ENCODE data around the gene AP3S1.
"Not testable (repeated sequence)": the region's sequence is repeated elsewhere in the genome, so short reads cannot be mapped to it uniquely, and the experiment has no call there.

Gene AP3S1

GRCh38 chr5:115894342-115894741 lies 52.6 kb downstream of the AP3S1 start:
- no peaks in the 10 kb centered on the region for H3K4me1 ChIP-seq (ENCODE audit: insufficient read depth, insufficient read length)
- no peak overlapping the region for H3K9ac ChIP-seq (ENCODE audit: insufficient read length, low read depth)
- TF ChIP-seq YY1 (IDR thresholded peaks at IDR 0.05; ENCODE audit: insufficient read depth, insufficient read length) (no peak), SUZ12 (IDR thresholded peaks at IDR 0.05; ENCODE audit: extremely low read depth, insufficient read depth, insufficient read length) (no peak), ZNF274 (IDR thresholded peaks at IDR 0.05; ENCODE audit: low read depth, low read length) (no peak)
- no peak overlapping the region for H3K4me3 ChIP-seq (ENCODE audit: insufficient read length, low read depth)
- no peaks in the 10 kb centered on the region for H3K9me3 ChIP-seq (ENCODE audit: insufficient read depth, low read length)
- H3K36me3 ChIP-seq (ENCODE audit: insufficient read depth, insufficient read length, low read length) = no peaks in the 10 kb centered on the region
- H3K27me3 ChIP-seq (ENCODE audit: insufficient read depth, insufficient read length) = no peaks in the 10 kb centered on the region
- no peak for DNase-seq (ENCODE audit: low read depth, low spot score)

- no peak overlapping the region for H3K9ac ChIP-seq (ENCODE audit: insufficient read length, low read depth)
- H3K9me3 ChIP-seq (ENCODE audit: insufficient read depth, low read length) = no peaks in the 10 kb centered on the region
- H3K4me1 ChIP-seq (ENCODE audit: insufficient read depth, insufficient read length) = no peaks in the 10 kb centered on the region
- DNase-seq (ENCODE audit: low read depth, low spot score) = no peak
- H3K36me3 ChIP-seq (ENCODE audit: insufficient read depth, insufficient read length, low read length) = no peaks in the 10 kb centered on the region
- no peak for TF ChIP-seq SUZ12 (IDR thresholded peaks at IDR 0.05; ENCODE audit: extremely low read depth, insufficient read depth, insufficient read length)
- TF ChIP-seq YY1 (IDR thresholded peaks at IDR 0.05; ENCODE audit: insufficient read depth, insufficient read length) = no peak
- no peak for TF ChIP-seq ZNF274 (IDR thresholded peaks at IDR 0.05; ENCODE audit: low read depth, low read length)
- H3K4me3 ChIP-seq (ENCODE audit: insufficient read length, low read depth) = no peak overlapping the region
- H3K27me3 ChIP-seq (ENCODE audit: insufficient read depth, insufficient read length) = no peaks in the 10 kb centered on the region
These were observed 54.1 kb downstream of the AP3S1 start for GRCh38 chr5:115895821-115896220.

GRCh38 chr5:115898656-115899055 lies 56.9 kb downstream of the AP3S1 start:
- TF ChIP-seq SUZ12 (IDR thresholded peaks at IDR 0.05; ENCODE audit: extremely low read depth, insufficient read depth, insufficient read length) (no peak), ZNF274 (IDR thresholded peaks at IDR 0.05; ENCODE audit: low read depth, low read length) (no peak), YY1 (IDR thresholded peaks at IDR 0.05; ENCODE audit: insufficient read depth, insufficient read length) (no peak)
- H3K4me1 ChIP-seq (ENCODE audit: insufficient read depth, insufficient read length) = no peaks in the 10 kb centered on the region
- H3K36me3 ChIP-seq (ENCODE audit: insufficient read depth, insufficient read length, low read length) = no peaks in the 10 kb centered on the region
- no peak overlapping the region for H3K9ac ChIP-seq (ENCODE audit: insufficient read length, low read depth)
- H3K9me3 ChIP-seq (ENCODE audit: insufficient read depth, low read length) = no peaks in the 10 kb centered on the region
- no peaks in the 10 kb centered on the region for H3K27me3 ChIP-seq (ENCODE audit: insufficient read depth, insufficient read length)
- DNase-seq (ENCODE audit: low read depth, low spot score) = no peak
- no peak overlapping the region for H3K4me3 ChIP-seq (ENCODE audit: insufficient read length, low read depth)

- Histone ChIP-seq H3K4me3 (ENCODE audit: insufficient read length, low read depth) (no peak overlapping the region), H3K27me3 (ENCODE audit: insufficient read depth, insufficient read length) (no peaks in the 10 kb centered on the region), H3K9me3 (ENCODE audit: insufficient read depth, low read length) (no peaks in the 10 kb centered on the region), H3K4me1 (ENCODE audit: insufficient read depth, insufficient read length) (no peaks in the 10 kb centered on the region), H3K9ac (ENCODE audit: insufficient read length, low read depth) (no peak overlapping the region), H3K36me3 (ENCODE audit: insufficient read depth, insufficient read length, low read length) (no peaks in the 10 kb centered on the region)
- no peak for TF ChIP-seq ZNF274 (IDR thresholded peaks at IDR 0.05; ENCODE audit: low read depth, low read length)
- no peak for TF ChIP-seq SUZ12 (IDR thresholded peaks at IDR 0.05; ENCODE audit: extremely low read depth, insufficient read depth, insufficient read length)
- TF ChIP-seq YY1 (IDR thresholded peaks at IDR 0.05; ENCODE audit: insufficient read depth, insufficient read length) = no peak
- DNase-seq (ENCODE audit: low read depth, low spot score) = no peak
These were observed 65.4 kb downstream of the AP3S1 start for GRCh38 chr5:115907177-115907576.

- H3K4me3 ChIP-seq (ENCODE audit: insufficient read length, low read depth); H3K9me3 ChIP-seq (ENCODE audit: insufficient read depth, low read length); DNase-seq (ENCODE audit: low read depth, low spot score); H3K9ac ChIP-seq (ENCODE audit: insufficient read length, low read depth); H3K27me3 ChIP-seq (ENCODE audit: insufficient read depth, insufficient read length); H3K4me1 ChIP-seq (ENCODE audit: insufficient read depth, insufficient read length); H3K36me3 ChIP-seq (ENCODE audit: insufficient read depth, insufficient read length, low read length): not testable (repeated sequence)
These were observed 72.1 kb downstream of the AP3S1 start for GRCh38 chr5:115913623-115914400.

GRCh38 chr5:115920171-115920725 lies 78.5 kb downstream of the AP3S1 start:
- H3K27me3 ChIP-seq (ENCODE audit: insufficient read depth, insufficient read length) = no peaks in the 10 kb centered on the region
- H3K4me3 ChIP-seq (ENCODE audit: insufficient read length, low read depth) = no peak overlapping the region
- no peaks in the 10 kb centered on the region for H3K9me3 ChIP-seq (ENCODE audit: insufficient read depth, low read length)
- DNase-seq (ENCODE audit: low read depth, low spot score) = no peak
- no peaks in the 10 kb centered on the region for H3K36me3 ChIP-seq (ENCODE audit: insufficient read depth, insufficient read length, low read length)
- no peak for TF ChIP-seq YY1 (IDR thresholded peaks at IDR 0.05; ENCODE audit: insufficient read depth, insufficient read length)
- TF ChIP-seq ZNF274 (IDR thresholded peaks at IDR 0.05; ENCODE audit: low read depth, low read length) = no peak
- no peak for TF ChIP-seq SUZ12 (IDR thresholded peaks at IDR 0.05; ENCODE audit: extremely low read depth, insufficient read depth, insufficient read length)
- no peaks in the 10 kb centered on the region for H3K4me1 ChIP-seq (ENCODE audit: insufficient read depth, insufficient read length)
- H3K9ac ChIP-seq (ENCODE audit: insufficient read length, low read depth) = no peak overlapping the region

GRCh38 chr5:115928578-115929407 lies 87.1 kb downstream of the AP3S1 start:
- H3K27me3 ChIP-seq (ENCODE audit: insufficient read depth, insufficient read length); H3K4me3 ChIP-seq (ENCODE audit: insufficient read length, low read depth); DNase-seq (ENCODE audit: low read depth, low spot score); H3K9ac ChIP-seq (ENCODE audit: insufficient read length, low read depth); H3K9me3 ChIP-seq (ENCODE audit: insufficient read depth, low read length); H3K36me3 ChIP-seq (ENCODE audit: insufficient read depth, insufficient read length, low read length); H3K4me1 ChIP-seq (ENCODE audit: insufficient read depth, insufficient read length): not testable (repeated sequence)

GRCh38 chr5:115930171-115930570 lies 88.4 kb downstream of the AP3S1 start:
- H3K36me3 ChIP-seq (ENCODE audit: insufficient read depth, insufficient read length, low read length); H3K4me3 ChIP-seq (ENCODE audit: insufficient read length, low read depth); H3K4me1 ChIP-seq (ENCODE audit: insufficient read depth, insufficient read length); DNase-seq (ENCODE audit: low read depth, low spot score); H3K27me3 ChIP-seq (ENCODE audit: insufficient read depth, insufficient read length); H3K9me3 ChIP-seq (ENCODE audit: insufficient read depth, low read length); H3K9ac ChIP-seq (ENCODE audit: insufficient read length, low read depth): not testable (repeated sequence)
